ENCODE data around the gene PRR5L.

DNA sequence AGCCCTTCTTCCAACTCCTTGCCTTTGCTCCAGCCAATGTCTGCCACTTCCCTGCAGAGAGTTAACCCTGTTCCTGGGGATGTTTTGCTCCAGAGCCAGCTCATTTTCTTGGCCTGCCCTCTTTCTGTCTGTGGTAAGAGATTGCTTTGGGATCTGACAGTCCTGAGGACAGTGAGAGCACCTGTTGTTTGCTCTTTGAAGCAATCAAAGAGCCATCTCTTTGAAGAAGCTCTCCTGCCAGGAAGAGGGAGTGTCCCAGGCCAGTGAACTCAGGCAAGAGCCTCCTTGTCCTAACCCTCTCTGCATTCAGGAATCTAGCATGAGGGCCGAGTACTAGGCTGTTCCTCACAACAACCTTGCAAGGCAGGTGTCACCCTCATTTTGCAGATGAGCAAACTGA, 171.8 kb downstream of the PRR5L start:
- TF ChIP-seq EZH2 (IDR thresholded peaks at IDR 0.05) (no peak), EZH2phosphoT487 (IDR thresholded peaks at IDR 0.05) (no peak)
- TF ChIP-seq, protein P1, sequence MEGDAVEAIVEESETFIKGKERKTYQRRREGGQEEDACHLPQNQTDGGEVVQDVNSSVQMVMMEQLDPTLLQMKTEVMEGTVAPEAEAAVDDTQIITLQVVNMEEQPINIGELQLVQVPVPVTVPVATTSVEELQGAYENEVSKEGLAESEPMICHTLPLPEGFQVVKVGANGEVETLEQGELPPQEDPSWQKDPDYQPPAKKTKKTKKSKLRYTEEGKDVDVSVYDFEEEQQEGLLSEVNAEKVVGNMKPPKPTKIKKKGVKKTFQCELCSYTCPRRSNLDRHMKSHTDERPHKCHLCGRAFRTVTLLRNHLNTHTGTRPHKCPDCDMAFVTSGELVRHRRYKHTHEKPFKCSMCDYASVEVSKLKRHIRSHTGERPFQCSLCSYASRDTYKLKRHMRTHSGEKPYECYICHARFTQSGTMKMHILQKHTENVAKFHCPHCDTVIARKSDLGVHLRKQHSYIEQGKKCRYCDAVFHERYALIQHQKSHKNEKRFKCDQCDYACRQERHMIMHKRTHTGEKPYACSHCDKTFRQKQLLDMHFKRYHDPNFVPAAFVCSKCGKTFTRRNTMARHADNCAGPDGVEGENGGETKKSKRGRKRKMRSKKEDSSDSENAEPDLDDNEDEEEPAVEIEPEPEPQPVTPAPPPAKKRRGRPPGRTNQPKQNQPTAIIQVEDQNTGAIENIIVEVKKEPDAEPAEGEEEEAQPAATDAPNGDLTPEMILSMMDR (IDR thresholded peaks at IDR 0.05), result no peak

All from neural progenitor cell (in vitro differentiated cells).